Measurements from ENCODE around the gene TBC1D1.

TBC1D1 gene

GRCh38 chr4:38160487-38161207, 269.8 kb downstream of the TBC1D1 start:
- peaks cover 56% of the 10 kb centered on the region for H3K4me1 Mint-ChIP-seq (ENCODE audit: low read depth)
- no peaks in the 10 kb centered on the region for H3K27me3 Mint-ChIP-seq

DNA sequence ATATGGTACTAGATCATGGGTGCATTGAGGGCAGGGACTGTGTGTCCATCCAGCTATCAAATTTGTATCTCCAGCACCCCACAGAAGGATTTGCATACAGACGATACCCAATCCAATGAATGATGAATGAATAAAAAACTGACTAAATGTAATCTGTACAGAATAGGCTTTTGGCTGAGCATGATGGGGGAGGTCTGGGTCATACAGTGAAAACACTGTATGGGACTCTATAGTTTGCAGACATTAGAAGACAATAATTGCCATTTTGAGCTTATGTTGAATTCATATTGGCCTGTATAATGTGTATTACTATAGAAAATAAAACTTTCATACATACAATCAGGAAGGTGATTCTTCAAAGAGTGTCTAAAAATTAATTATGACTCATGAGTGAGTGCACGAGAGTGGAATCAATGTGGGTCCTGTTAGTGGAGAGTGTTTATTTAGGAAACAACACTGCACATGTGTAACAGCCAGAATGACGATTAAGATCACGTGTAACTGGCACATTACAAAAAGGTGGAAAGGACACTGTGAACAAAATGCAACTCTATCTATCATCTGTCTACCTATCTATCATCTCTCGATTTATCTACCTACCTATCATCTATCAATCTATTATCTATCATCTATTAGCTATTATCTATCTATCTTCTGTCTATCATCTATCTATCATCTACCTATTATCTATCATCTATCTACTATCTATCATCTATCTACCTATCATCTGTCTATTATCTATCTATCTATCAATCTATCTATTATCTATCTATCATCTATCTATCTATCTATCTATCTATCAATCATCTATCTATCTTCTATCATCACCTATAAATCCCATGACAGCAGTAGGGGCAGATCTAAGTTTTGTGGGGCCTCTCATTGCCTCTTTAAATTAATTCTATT, 270.6 kb downstream of the TBC1D1 start:
- Mint-ChIP-seq H3K27ac (peak overlapping the region; percentile 86), H3K4me3 (no peak overlapping the region), H3K36me3 (ENCODE audit: low read depth) (peaks cover 3% of the 10 kb centered on the region), H3K9me3 (peaks cover 10% of the 10 kb centered on the region), H3K4me1 (ENCODE audit: low read depth) (peaks cover 57% of the 10 kb centered on the region), H3K27me3 (no peaks in the 10 kb centered on the region)

More at GRCh38 chr4:38160487-38161207, 269.8 kb downstream of the TBC1D1 start:
- H3K27ac Mint-ChIP-seq, result peak overlapping the region; percentile 86
- H3K36me3 Mint-ChIP-seq (ENCODE audit: low read depth), result peaks cover 3% of the 10 kb centered on the region
- H3K9me3 Mint-ChIP-seq, result peaks cover 9% of the 10 kb centered on the region
- H3K4me3 Mint-ChIP-seq, result no peak overlapping the region

- H3K9me3 Mint-ChIP-seq, result peaks cover 16% of the 10 kb centered on the region
- no peaks in the 10 kb centered on the region for H3K27me3 Mint-ChIP-seq
- H3K4me3 Mint-ChIP-seq, result no peak overlapping the region
- peaks cover 3% of the 10 kb centered on the region for H3K36me3 Mint-ChIP-seq (ENCODE audit: low read depth)
- H3K27ac Mint-ChIP-seq, result peak overlapping the region; percentile 86
- H3K4me1 Mint-ChIP-seq (ENCODE audit: low read depth), result peaks cover 64% of the 10 kb centered on the region
Measured at GRCh38 chr4:38162240-38162784, 271.4 kb downstream of the TBC1D1 start.

- Mint-ChIP-seq H3K27ac (peak overlapping the region; percentile 88), H3K27me3 (no peaks in the 10 kb centered on the region), H3K9me3 (peaks cover 16% of the 10 kb centered on the region), H3K36me3 (ENCODE audit: low read depth) (peaks cover 3% of the 10 kb centered on the region), H3K4me3 (peak overlapping the region; percentile 35), H3K4me1 (ENCODE audit: low read depth) (peaks cover 64% of the 10 kb centered on the region)
Measured at GRCh38 chr4:38163216-38164006, 272.5 kb downstream of the TBC1D1 start.

GRCh38 chr4:38164346-38164745, 273.5 kb downstream of the TBC1D1 start:
- peaks cover 3% of the 10 kb centered on the region for H3K36me3 Mint-ChIP-seq (ENCODE audit: low read depth)
- no peak overlapping the region for H3K4me3 Mint-ChIP-seq
- H3K9me3 Mint-ChIP-seq, result peaks cover 16% of the 10 kb centered on the region
- peaks cover 64% of the 10 kb centered on the region for H3K4me1 Mint-ChIP-seq (ENCODE audit: low read depth)
- H3K27me3 Mint-ChIP-seq, result no peaks in the 10 kb centered on the region
- H3K27ac Mint-ChIP-seq, result peak overlapping the region; percentile 88

DNA sequence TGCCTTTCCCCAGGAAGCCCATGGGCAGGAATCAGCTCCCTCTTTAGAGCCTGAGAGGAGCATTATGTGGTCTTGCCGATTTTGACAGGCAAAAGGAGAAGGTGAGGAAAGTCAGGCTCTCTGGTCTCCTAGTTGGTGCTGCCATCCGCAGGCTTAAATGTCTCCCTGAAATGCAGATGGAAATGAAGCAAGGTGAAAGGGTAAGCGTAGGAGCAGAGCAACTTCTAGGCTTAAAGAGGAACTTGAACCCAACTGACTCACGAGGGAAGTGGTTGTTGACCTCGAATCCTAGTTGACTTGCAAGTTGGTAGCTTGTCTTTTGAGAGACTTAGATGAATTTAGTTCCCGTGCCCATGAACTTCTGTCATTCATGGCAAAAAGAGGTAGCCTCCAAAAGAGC, 275.2 kb downstream of the TBC1D1 start:
- H3K4me1 Mint-ChIP-seq (ENCODE audit: low read depth), result peaks cover 52% of the 10 kb centered on the region

GRCh38 chr4:38166768-38167167, 275.9 kb downstream of the TBC1D1 start:
- H3K4me3 Mint-ChIP-seq, result no peak overlapping the region
- peaks cover 16% of the 10 kb centered on the region for H3K9me3 Mint-ChIP-seq
- no peaks in the 10 kb centered on the region for H3K27me3 Mint-ChIP-seq
- H3K36me3 Mint-ChIP-seq (ENCODE audit: low read depth), result peaks cover 3% of the 10 kb centered on the region
- H3K27ac Mint-ChIP-seq, result no peak overlapping the region
- H3K4me1 Mint-ChIP-seq (ENCODE audit: low read depth), result peaks cover 45% of the 10 kb centered on the region

More for the DNA sequence above, 275.2 kb downstream of the TBC1D1 start:
- Mint-ChIP-seq H3K27ac (no peak overlapping the region), H3K36me3 (ENCODE audit: low read depth) (peaks cover 3% of the 10 kb centered on the region), H3K27me3 (no peaks in the 10 kb centered on the region), H3K4me3 (no peak overlapping the region), H3K9me3 (peaks cover 16% of the 10 kb centered on the region)

- Mint-ChIP-seq H3K27me3 (no peaks in the 10 kb centered on the region), H3K9me3 (peaks cover 16% of the 10 kb centered on the region), H3K4me3 (no peak overlapping the region), H3K27ac (no peak overlapping the region), H3K36me3 (ENCODE audit: low read depth) (peaks cover 3% of the 10 kb centered on the region), H3K4me1 (ENCODE audit: low read depth) (peaks cover 33% of the 10 kb centered on the region)
Measured at GRCh38 chr4:38167973-38168372, 277.1 kb downstream of the TBC1D1 start.

DNA sequence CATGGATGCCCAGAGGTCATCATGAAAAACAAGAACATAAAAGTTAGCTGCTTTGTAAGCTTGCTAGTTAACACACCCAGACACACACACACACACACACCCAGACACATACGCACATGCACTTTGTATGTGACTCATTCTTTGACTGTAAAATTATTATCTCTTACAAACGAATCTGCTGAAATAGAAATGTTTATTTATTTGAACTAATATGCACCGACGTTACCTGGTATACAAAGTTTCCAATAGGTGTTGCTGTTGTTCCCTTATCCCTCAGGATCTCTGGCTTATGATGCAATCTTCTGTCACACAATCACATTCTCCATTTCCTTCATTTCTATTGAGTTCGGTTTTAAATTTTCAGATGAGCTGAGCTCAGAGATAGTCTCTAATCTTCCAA, 278.6 kb downstream of the TBC1D1 start:
- H3K9me3 Mint-ChIP-seq, result peaks cover 14% of the 10 kb centered on the region
- no peak overlapping the region for H3K27ac Mint-ChIP-seq
- H3K27me3 Mint-ChIP-seq, result no peaks in the 10 kb centered on the region

DNA sequence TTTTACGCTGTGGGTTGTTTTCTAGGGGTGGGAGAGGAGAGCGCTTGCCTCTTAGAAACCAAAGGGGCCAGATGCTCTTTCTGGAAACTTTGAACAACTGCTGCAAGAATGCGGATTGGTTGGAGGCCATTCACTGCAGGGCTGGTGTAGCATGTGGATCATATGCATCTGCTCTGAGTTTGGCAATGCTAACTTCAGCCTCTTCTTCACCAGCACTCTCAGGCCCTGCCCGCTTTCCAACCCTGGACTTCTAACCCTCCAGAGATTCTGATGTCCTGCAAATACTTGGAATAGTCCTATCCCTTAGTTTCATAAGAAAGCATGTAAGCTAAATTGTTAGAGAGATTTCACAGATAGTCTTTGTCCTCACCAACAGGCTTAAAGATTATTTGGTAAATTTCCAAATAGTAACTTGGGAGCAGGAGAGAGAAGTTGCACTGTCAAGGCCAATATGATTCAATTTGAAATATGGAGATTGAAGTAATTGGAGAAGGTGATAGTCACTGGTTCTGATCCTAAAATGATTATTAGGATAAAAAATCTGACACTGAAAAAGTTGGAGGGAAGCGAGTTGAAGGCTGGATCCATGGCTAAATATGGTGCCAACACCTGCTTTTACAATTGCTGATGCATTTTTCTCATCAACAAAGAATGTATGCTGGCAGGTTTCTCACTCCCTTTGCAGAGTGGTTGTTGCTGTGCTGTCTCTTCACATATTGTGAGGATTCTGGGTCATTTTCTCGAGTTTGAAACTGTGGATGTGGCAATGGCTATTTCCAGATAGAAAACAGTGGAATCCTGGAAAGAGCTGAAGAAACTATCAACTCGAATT, 279.7 kb downstream of the TBC1D1 start:
- no peak overlapping the region for H3K4me3 Mint-ChIP-seq
- H3K36me3 Mint-ChIP-seq (ENCODE audit: low read depth), result no peaks in the 10 kb centered on the region
- H3K27ac Mint-ChIP-seq, result no peak overlapping the region
- H3K4me1 Mint-ChIP-seq (ENCODE audit: low read depth), result peaks cover 36% of the 10 kb centered on the region
- peaks cover 8% of the 10 kb centered on the region for H3K9me3 Mint-ChIP-seq
- no peaks in the 10 kb centered on the region for H3K27me3 Mint-ChIP-seq

More for the DNA sequence above, 278.6 kb downstream of the TBC1D1 start:
- peaks cover 3% of the 10 kb centered on the region for H3K36me3 Mint-ChIP-seq (ENCODE audit: low read depth)
- H3K4me1 Mint-ChIP-seq (ENCODE audit: low read depth), result peaks cover 30% of the 10 kb centered on the region
- no peak overlapping the region for H3K4me3 Mint-ChIP-seq

GRCh38 chr4:38172078-38172477, 281.2 kb downstream of the TBC1D1 start:
- peaks cover under 1% of the 10 kb centered on the region for H3K9me3 Mint-ChIP-seq
- no peaks in the 10 kb centered on the region for H3K27me3 Mint-ChIP-seq
- H3K4me3 Mint-ChIP-seq, result no peak overlapping the region
- peaks cover 34% of the 10 kb centered on the region for H3K4me1 Mint-ChIP-seq (ENCODE audit: low read depth)
- H3K36me3 Mint-ChIP-seq (ENCODE audit: low read depth), result no peaks in the 10 kb centered on the region
- H3K27ac Mint-ChIP-seq, result no peak overlapping the region

- Mint-ChIP-seq H3K27me3 (peaks cover 5% of the 10 kb centered on the region), H3K27ac (no peak overlapping the region), H3K4me1 (ENCODE audit: low read depth) (peaks cover 52% of the 10 kb centered on the region), H3K9me3 (no peaks in the 10 kb centered on the region), H3K36me3 (ENCODE audit: low read depth) (no peaks in the 10 kb centered on the region), H3K4me3 (no peak overlapping the region)
Measured at GRCh38 chr4:38173935-38174518, 283.1 kb downstream of the TBC1D1 start.

- Mint-ChIP-seq H3K36me3 (ENCODE audit: low read depth) (no peaks in the 10 kb centered on the region), H3K27me3 (peaks cover 7% of the 10 kb centered on the region), H3K4me3 (no peak overlapping the region), H3K9me3 (no peaks in the 10 kb centered on the region), H3K27ac (no peak overlapping the region), H3K4me1 (ENCODE audit: low read depth) (peaks cover 56% of the 10 kb centered on the region)
Measured at GRCh38 chr4:38174801-38175200, 283.9 kb downstream of the TBC1D1 start.
